Neural progenitor cell (in vitro differentiated cells): ENCODE measurements around the gene SMTNL2. TPM values are rescaled to one million over a fixed set of nuclear protein-coding genes. Genes with fewer than 3 reads are reported as not detected.

Experiments used
- DNase-seq: peaks from one replicate; pipeline ENCODE4 v3.0.0-alpha.2; 2016; ENCODE audit warnings: low spot score
- H2AFZ ChIP-seq: fragments of 200-600 bp; sonication (generic); replicated peaks from 2 replicates; pipeline ENCODE4 v1.6.1; 2016; ENCODE audit warnings: antibody characterized with exemption
- H3F3A ChIP-seq: fragments of 200-600 bp; sonication (generic); 2 replicates; pipeline ENCODE4 v1.6.1; 2016; ENCODE audit warnings: antibody characterized with exemption, low read depth
- H3K27ac ChIP-seq: fragments of 200-600 bp; sonication (generic); 2 replicates; pipeline ENCODE4 v1.5.1; 2016; ENCODE audit warnings: mild to moderate bottlenecking
- H3K27me3 ChIP-seq: fragments of 200-600 bp; sonication (generic); 2 replicates; pipeline ENCODE4 v1.6.1; 2016; ENCODE audit warnings: mild to moderate bottlenecking, moderate library complexity
- H3K36me3 ChIP-seq: fragments of 200-600 bp; sonication (generic); 2 replicates; pipeline ENCODE4 v1.5.1; 2016
- H3K4me1 ChIP-seq: fragments of 200-600 bp; sonication (generic); 2 replicates; pipeline ENCODE4 v1.6.1; 2016; ENCODE audit warnings: mixed run types
- H3K4me2 ChIP-seq: fragments of 200-600 bp; sonication (generic); 2 replicates; pipeline ENCODE4 v1.6.1; 2016
- H3K4me3 ChIP-seq: fragments of 200-600 bp; sonication (generic); 2 replicates; pipeline ENCODE4 v1.5.1; 2016
- H3K79me2 ChIP-seq: fragments of 200-600 bp; sonication (generic); 2 replicates; pipeline ENCODE4 v1.6.1; 2016; ENCODE audit warnings: low read depth
- H3K9ac ChIP-seq: fragments of 200-600 bp; sonication (generic); 2 replicates; pipeline ENCODE4 v1.6.1; 2016
- H3K9me3 ChIP-seq: fragments of 200-600 bp; sonication (generic); 2 replicates; pipeline ENCODE4 v1.5.1; 2016; ENCODE audit warnings: low read depth
- H4K20me1 ChIP-seq: fragments of 200-600 bp; sonication (generic); 2 replicates; pipeline ENCODE4 v1.6.1; 2016; ENCODE audit warnings: low read depth
- H3K27ac Mint-ChIP-seq: 3 replicates; pipeline ENCODE4 v1.8.0; 2021; ENCODE audit warnings: mixed read lengths
- H3K27me3 Mint-ChIP-seq: 2 replicates; pipeline ENCODE4 v1.8.0; 2022; ENCODE audit warnings: low read depth, mild to moderate bottlenecking, inconsistent platforms, moderate library complexity, mixed read lengths; ENCODE audit not compliant: insufficient read depth
- H3K36me3 Mint-ChIP-seq: 3 replicates; pipeline ENCODE4 v1.8.0; 2021; ENCODE audit warnings: mixed read lengths
- H3K4me1 Mint-ChIP-seq: 3 replicates; pipeline ENCODE4 v1.8.0; 2021; ENCODE audit warnings: mixed read lengths
- H3K4me3 Mint-ChIP-seq: 3 replicates; pipeline ENCODE4 v1.8.0; 2021; ENCODE audit warnings: mild to moderate bottlenecking, moderate library complexity, mixed read lengths
- H3K9me3 Mint-ChIP-seq: 3 replicates; pipeline ENCODE4 v1.8.0; 2020; ENCODE audit warnings: mixed read lengths
- CTCF ChIP-seq: fragments of 200-600 bp; sonication (generic); IDR thresholded peaks from 2 replicates; pipeline ENCODE4 v1.5.1; 2017; ENCODE audit warnings: antibody characterized with exemption, mild to moderate bottlenecking
- EZH2 ChIP-seq: fragments of 200-600 bp; sonication (generic); IDR thresholded peaks from 2 replicates; pipeline ENCODE4 v1.6.1; 2017; ENCODE audit warnings: antibody characterized with exemption, mild to moderate bottlenecking, moderate library complexity
- EZH2phosphoT487 ChIP-seq: fragments of 200-600 bp; sonication (generic); IDR thresholded peaks from 2 replicates; pipeline ENCODE4 v1.6.1; 2017; ENCODE audit warnings: antibody characterized with exemption
- total RNA-seq: library from RNA; depleted of rRNA; stranded (reverse); fragments of >200 nt; gene quantifications from 2 replicates; pipeline ENCODE4 v1.2.3, GENCODE V29; 2015; ENCODE audit warnings: low replicate concordance

Gene SMTNL2
- total RNA-seq, 1 donor from 2014 or later, result 3.0 TPM

GRCh38 chr17:4544135-4544950 lies 40.0 kb upstream of the SMTNL2 start:
- Histone ChIP-seq H3K79me2 (no peaks in the 10 kb centered on the region), H3K27me3 (no peaks in the 10 kb centered on the region), H3K36me3 (no peaks in the 10 kb centered on the region), H3K4me1 (no peaks in the 10 kb centered on the region), H3F3A (no peaks in the 10 kb centered on the region), H3K4me3 (no peak overlapping the region), H2AFZ (no peak overlapping the region), H3K9me3 (no peaks in the 10 kb centered on the region), H4K20me1 (no peaks in the 10 kb centered on the region), H3K4me2 (no peak overlapping the region), H3K9ac (no peak overlapping the region), H3K27ac (no peak overlapping the region)
- H3K9me3 Mint-ChIP-seq, result no peaks in the 10 kb centered on the region
- peaks cover 2% of the 10 kb centered on the region for H3K27me3 Mint-ChIP-seq
- H3K4me1 Mint-ChIP-seq, result no peaks in the 10 kb centered on the region
- H3K27ac Mint-ChIP-seq, result no peak overlapping the region
- H3K4me3 Mint-ChIP-seq, result no peak overlapping the region
- TF ChIP-seq EZH2 (no peak), EZH2phosphoT487 (no peak), CTCF (no peak)
- H3K36me3 Mint-ChIP-seq, result peaks cover 3% of the 10 kb centered on the region
- DNase-seq, result no peak

DNA sequence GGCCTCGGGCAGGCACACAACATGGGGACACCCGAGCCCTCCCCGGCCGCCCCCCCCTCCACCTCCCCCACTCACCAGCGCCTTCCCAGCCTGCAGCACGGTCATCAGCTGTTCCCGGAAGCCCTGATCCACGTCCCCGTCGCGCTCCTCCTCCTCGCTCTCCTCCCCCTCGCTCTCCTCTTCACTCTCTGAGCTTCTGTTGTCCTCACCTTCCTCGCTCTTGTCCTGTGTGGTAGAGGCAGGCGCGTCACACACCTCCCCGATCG lies 39.4 kb upstream of the SMTNL2 start:
- Mint-ChIP-seq H3K27me3 (peaks cover 2% of the 10 kb centered on the region), H3K27ac (no peak overlapping the region), H3K4me3 (no peak overlapping the region), H3K4me1 (no peaks in the 10 kb centered on the region), H3K36me3 (no peaks in the 10 kb centered on the region), H3K9me3 (no peaks in the 10 kb centered on the region)
- TF ChIP-seq EZH2phosphoT487 (no peak), EZH2 (no peak), CTCF (no peak)
- no peaks in the 10 kb centered on the region for H3K4me1 ChIP-seq
- H3K4me3 ChIP-seq, result no peak overlapping the region
- no peak overlapping the region for H3K9ac ChIP-seq
- no peaks in the 10 kb centered on the region for H3K79me2 ChIP-seq
- no peaks in the 10 kb centered on the region for H3K9me3 ChIP-seq
- no peak overlapping the region for H3K27ac ChIP-seq
- H3F3A ChIP-seq, result no peaks in the 10 kb centered on the region
- H2AFZ ChIP-seq, result no peak overlapping the region
- no peaks in the 10 kb centered on the region for H3K36me3 ChIP-seq
- H4K20me1 ChIP-seq, result no peaks in the 10 kb centered on the region
- H3K27me3 ChIP-seq, result no peaks in the 10 kb centered on the region
- no peak for DNase-seq
- H3K4me2 ChIP-seq, result no peak overlapping the region

GRCh38 chr17:4545217-4545951 lies 38.9 kb upstream of the SMTNL2 start:
- H3K9me3 Mint-ChIP-seq, result no peaks in the 10 kb centered on the region
- H3K4me3 Mint-ChIP-seq, result no peak overlapping the region
- Histone ChIP-seq H3K9ac (no peak overlapping the region), H3K4me3 (no peak overlapping the region), H2AFZ (no peak overlapping the region), H3K79me2 (no peaks in the 10 kb centered on the region), H3K27me3 (no peaks in the 10 kb centered on the region), H3K4me2 (no peak overlapping the region), H3K9me3 (no peaks in the 10 kb centered on the region), H3K27ac (no peak overlapping the region), H3K4me1 (no peaks in the 10 kb centered on the region), H3K36me3 (no peaks in the 10 kb centered on the region), H3F3A (no peaks in the 10 kb centered on the region), H4K20me1 (no peaks in the 10 kb centered on the region)
- no peaks in the 10 kb centered on the region for H3K36me3 Mint-ChIP-seq
- TF ChIP-seq EZH2phosphoT487 (no peak), CTCF (no peak), EZH2 (no peak)
- peaks cover 2% of the 10 kb centered on the region for H3K27me3 Mint-ChIP-seq
- H3K27ac Mint-ChIP-seq, result no peak overlapping the region
- no peak for DNase-seq
- H3K4me1 Mint-ChIP-seq, result no peaks in the 10 kb centered on the region
